DOHH2 (cell line): ENCODE measurements around the gene C11orf65.

Source experiments
- CTCF ChIP-seq: fragments of 200-600 bp; sonication (generic); IDR thresholded peaks from one replicate; pipeline ENCODE4 v1.5.1; 2014; ENCODE audit warnings: antibody characterized with exemption, mild to moderate bottlenecking, low read depth, low read length; ENCODE audit not compliant: poor library complexity, severe bottlenecking
- EZH2phosphoT487 ChIP-seq: fragments of 200-600 bp; sonication (generic); IDR thresholded peaks from 2 replicates; pipeline ENCODE4 v1.6.1; 2017; ENCODE audit warnings: borderline replicate concordance, mild to moderate bottlenecking, antibody characterized with exemption, low read length, moderate library complexity, mixed read lengths

- TF ChIP-seq CTCF (no peak), EZH2phosphoT487 (no peak)
Observed at GRCh38 chr11:108516125-108516524, 48.8 kb upstream of the C11orf65 start.
